Activated naive CD4-positive, alpha-beta T cell (primary cell): Measurements from ENCODE around the gene ARHGAP22.

Experiments
- DNase-seq, 4 experiments: peaks; one replicate each; lab custom pipeline; 2025; lab: John Stamatoyannopoulos, UW

Gene ARHGAP22

DNA sequence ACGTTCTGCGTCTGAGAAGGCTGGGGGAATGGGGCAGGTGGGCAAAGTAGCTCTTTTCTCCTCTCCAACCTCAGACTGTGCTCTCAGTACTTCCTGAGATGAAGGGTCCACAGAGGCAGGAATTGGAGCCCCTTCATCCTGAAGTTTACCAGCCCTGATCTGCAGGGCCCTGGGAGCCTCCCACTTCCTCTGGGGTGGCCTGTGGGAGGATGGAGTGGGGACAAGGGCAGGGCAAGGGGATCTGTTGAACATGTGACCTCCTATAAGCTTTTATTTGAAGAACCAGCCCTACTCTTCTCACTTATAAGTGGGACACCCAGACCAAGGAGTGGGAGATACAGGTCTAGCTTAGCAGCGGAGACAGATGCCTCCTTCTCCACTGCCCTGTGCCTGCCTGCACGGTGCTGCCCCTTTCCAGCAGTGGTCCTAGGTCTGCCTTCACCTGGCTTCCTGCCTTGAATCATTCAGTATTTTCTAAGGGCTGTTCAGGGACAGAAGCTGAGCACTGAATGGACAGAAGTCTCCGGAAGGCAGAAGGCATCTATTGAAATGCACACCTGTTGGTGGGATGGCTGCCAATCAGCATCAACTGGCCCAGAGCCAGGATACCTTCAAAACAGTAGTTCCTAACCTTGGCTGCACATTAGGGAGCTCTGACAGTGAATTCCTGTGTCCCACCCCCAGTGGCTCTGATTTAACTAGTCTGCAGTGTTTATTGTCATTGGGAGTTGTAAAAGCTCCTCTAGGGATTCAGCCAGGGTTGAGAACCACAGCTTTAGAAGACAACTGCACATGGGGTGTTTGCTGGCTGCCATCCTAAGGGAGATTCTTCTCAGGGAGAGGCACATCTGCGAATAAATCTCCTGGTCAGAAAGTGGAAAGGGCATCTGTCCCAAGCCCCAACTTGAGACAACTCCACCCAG is 2.7 kb upstream of the ARHGAP22 start:
- no peak for DNase-seq

DNA sequence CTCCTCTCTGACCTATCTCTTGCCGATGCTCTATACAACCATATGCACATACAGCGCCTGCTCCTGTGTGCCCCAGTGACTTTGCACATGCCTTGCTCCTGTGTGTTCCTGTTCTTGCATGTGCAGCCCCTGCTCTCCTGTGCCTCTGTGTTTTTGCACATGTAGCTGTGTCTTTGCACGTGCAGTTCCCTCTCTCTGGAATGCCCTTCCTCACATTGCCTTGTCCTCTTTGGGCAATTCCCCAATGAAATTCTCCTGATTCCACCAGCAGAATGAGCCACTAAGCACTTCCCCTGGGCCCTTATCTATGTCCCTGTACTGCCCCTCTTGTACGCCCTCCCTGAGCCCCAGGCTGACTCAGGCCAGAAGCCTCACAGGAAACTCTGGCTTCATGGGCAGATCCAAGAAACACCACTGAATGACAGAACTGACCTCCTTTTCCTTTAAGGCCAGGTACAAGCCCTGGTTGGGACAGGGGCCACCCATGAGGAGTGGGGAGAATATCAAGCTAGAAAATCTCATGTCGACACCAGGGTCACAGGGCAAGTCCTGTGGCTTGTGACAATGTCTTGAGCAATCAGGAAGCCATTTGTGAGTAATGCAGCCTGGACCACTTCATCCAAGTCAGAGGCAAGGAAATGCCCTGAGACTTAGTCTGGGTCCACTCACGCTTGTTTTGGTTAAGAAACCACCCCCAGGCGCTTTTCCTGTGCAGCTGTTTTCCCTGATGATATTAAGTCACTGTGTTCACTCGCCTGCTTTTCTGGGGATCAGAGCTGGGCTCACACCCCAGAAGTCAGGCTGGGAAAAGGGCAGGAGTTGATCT is 1.9 kb upstream of the ARHGAP22 start:
- no peak for DNase-seq

DNA sequence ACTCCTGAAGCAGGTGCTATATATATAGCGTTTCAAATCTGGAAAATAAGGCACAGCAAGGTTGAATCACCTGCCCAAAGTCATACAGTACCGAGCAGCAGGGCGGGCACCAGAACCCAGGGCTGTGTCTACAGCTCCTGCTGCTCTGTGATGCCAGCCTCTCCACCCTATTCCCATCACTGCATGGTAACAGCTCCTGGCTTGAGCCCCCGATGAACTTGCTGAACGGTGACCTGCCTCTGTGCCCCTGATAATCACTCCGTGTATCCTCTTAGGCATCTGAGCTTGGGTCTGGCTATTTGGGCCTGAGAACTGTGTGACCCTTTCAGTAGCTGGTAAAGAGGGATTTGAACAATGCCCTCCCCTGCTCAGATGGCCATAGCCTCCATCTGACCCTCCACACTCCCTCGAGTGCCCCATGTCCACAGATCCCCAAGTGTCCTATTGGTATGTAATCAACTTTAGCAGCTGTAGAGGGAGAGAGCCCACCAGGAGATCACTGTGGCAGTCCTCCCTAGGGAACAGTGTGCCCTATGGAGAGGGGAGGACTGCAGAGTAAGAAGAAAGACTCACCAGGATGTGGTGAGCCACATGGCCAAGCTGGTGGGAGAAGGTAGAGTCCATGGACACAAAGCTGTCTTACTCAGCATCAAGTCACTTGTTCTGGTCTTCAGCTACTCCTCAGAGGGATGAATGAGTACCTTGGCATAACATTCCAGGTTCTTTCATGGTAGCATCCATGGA is 1.1 kb upstream of the ARHGAP22 start:
- DNase-seq, result no peak

DNA sequence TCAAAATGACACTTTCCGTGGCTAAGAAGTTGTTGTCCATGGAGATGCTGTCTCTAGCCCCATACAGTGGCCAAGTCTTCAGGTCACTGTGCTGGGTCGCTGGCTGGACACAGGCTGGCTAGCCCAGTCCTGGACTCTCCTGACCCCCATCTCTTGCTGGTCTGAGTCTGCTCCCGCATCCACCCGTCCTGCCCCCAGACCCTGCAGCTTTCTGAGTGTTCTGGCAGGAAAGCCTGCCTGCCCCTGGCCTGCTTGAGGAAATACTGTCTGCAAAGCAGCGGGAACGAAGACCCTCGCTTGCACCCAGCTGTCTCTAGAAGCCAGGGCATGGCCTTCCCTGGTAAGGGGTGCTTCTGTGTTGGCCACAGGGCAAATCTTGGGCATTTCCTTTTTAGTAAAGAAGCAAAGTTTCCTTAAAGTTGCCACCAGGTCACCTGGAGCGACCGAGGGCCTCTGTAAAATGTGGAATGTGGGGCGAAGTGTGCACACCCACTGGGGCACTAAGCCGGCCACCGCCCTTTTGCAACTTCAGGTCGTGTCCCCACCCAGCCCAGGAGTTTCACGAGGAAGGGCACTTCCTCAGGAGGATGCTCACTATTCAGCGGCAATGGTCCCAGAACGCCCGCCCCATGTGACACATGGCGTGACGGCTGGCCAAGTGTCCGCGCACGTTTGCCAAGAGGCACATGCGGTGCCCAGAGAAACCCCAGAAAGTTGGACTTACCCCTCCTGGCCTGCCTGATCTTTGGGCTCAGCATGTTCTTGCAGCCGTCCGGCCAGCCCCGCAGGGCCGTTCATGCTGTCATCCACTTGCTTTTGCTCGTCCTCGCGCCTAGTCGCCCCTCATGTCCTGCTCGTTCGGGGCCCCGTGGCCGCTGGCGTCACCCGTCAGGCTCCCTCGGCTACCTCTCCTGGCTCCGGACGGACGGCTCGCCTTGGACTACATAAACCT is 558 bp downstream of the ARHGAP22 start:
- DNase-seq, result no peak

DNA sequence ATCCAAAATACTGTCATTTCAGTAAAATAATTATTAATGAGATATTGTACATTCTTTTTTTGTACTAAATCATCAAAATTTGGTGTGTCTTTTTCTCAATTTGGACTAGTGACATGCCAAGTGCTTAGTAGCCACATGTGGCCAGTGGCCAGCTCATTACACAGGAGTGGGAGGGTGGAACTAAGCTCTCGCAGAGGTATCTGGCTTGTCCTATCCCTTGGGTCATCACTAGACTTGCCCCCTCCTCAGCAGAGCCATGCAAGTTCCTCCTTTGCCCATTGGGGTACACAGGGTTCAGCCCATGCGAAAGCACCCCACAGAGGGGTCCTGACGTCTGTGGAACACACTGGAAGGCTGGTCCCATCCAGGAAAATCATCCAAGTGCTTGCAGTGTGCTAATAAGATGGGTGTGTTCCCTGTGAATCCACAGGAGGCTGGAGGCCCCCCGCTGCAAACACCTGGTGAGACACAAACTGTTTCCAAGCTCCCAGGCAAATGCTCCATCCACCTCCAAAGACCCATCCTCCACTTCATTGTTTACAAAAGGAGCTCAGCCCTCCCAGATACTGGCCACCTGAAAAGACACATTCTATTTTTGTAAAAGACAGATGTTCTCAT is 1.3 kb downstream of the ARHGAP22 start:
- no peak for DNase-seq

DNA sequence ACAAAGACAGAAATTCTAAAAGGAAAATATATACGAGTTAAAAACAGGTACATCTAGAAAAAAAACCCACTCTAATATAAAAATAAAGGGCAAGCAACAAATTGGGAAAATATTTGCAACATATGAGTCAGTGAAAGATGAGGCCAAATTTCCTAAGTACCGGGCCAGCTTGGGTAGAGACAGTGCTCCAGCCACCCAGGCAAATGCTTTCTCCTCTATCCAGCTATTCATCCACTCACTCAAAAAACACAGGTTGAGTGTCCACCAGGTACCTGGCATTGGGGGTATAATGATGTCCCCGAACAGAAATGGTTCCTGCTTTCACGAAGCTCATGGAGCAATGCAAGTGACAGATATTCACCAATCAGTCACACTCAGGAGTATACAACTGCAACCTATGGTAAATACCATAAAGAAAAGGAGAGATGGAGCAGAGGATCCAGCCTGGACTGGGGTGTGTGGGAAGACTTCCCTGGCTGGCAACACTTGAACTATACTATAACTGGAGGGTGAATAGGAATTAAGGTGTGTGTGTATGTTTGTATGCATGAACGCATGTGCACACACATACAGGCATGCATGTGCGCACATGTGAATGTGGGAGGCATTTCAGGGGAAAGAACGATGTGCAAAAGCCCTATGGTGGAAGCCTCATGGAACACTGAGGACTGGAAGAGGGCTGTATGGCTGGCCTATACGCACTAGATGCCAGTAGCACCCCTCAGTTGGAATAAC is 2.3 kb downstream of the ARHGAP22 start:
- DNase-seq, result no peak

DNA sequence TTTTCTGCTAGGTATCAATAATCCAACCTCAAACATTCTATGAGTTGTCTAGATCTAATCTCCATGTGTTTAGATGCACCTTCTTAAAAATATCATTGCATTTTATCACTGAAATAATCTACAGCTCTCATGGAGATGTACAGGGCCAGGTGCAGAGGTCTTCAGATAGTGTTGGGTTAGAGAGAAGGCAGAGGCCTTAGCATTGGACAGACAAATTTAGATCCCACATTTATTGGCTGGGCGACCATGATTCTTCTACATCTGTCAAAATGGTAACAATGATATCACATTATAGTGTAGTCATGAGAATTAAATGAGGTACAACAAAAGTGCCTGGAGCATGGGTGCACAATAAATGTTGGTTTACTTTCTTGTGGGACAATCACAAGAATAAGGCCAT is 3.1 kb downstream of the ARHGAP22 start:
- no peak for DNase-seq

DNA sequence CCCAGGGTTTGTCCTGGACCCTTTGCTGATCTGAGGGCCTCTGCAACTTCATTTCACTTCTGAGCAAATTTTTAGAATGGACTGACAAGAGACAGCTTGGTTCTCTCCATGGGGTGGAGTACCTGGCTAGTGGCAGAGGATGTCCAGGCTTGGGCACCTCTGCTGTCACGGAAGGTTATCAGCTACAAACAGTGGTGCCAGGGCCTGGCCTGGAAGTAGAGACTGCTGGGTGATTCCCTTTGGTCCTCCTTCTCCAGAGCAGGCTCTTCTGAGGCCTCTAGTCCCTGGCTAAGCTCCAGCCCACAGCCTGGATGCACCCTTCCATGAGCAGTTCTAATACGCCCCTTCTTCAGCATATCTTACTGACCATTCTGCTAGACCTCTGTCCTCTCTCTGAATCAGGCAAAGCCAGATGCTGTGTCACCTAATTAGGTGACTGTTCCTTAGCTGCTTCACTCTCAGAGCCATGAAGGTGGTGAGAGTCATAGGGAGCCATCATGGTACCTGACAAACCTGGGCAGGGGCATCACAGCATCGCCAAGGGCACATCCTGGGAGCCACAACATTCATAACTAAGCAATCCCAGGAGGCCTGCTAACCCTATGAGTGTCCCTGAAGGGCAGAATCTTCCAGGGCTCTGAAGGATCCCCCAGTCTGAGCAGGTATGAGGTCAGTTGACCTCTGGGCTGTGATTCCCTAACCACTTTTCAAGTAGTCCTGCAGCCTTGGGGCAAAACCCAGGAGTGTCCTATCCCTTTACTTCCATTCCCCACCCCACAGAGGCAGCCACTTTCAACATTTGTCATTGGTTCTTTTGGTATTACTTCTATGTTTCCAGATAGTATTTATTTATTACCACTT is 4.0 kb downstream of the ARHGAP22 start:
- DNase-seq, result no peak

DNA sequence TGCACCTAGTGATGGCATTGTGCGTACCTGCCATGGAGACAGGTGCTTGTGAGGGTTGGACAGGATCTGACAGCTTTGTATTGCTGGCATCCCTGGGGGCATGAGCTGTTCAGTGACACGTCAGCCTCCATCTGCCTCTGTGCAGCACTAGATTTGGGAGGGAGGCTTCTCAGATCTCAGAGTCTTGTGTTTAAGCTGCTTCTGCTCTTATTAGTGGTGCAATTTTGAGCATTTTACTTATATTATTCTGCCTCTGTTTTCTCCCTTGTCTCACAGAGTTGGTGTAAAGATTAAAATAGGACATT is 5.1 kb downstream of the ARHGAP22 start:
- no peak for DNase-seq

DNA sequence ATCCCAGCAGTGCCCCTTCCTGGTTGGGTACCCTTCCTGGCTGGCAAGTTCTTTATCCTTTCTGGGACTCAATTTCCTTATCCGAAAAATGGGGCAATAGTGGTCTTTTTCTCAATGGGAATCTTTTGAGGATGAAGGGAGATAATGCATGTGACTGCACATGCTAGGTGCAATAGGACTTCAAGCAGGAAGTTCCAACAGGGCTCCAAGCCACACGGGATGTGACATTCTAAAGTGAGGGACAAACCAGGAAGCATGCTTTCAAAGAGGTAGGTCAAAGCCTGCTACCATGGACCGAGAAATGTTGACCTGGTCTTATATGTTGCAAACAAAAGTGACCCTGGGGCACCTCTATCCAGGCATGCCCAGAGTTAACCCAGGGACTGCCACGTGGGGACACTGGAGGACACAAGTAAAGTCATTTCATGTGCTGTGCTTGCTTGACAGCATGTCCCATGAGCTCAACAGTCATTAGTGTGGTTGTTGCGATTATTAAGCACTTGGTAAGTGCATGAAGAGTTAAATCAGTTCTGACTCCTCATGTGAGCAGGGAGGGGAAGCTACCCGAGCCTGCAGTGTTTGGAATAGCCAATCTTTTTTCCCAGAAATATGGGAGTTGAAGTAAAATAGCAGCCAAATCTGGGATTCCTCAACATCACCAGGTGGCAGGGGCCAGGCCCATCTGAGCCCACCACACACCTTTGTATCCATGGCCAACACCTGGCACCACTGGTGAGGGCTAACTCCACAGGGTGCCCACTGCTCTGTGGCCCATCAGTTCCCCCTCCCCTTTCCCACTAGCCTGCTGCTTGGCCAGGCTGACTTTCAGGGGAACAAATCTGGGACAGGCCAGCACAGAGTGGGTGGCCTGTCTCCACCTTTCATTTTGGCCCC is 5.7 kb downstream of the ARHGAP22 start:
- DNase-seq, result no peak

DNA sequence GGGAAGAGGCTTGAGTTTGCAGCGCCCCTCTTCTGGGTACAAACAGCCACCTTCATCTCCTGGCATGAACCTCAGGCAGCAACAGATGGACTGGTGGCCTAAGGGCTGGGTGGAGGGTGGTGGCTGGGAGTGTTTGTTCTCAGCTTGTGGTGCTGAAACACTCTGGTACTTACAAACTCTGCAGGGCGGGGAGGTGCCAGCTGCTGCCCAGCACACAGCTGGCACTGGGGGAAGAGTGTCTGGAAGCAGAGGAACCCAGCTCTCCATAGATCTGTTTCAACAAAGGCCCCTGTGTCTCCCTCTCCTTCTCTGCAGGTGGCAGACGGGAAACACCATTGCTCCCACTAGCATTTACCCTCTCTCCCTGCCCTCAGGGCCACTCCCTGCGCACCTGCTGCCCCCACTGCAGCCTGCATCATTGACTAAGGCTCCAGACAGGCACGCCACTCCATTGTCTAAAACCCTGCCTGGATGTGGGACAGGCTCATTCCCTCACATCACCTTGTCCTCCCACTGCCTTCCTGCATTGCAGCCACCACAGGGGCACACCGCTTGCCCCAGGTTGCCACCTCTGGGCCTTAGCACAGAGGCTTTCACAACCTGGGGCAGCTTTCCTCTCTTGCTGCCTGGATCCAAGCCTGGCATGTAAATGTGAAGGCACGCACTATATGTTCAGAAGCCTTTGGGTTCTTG is 6.5 kb downstream of the ARHGAP22 start:
- no peak for DNase-seq

DNA sequence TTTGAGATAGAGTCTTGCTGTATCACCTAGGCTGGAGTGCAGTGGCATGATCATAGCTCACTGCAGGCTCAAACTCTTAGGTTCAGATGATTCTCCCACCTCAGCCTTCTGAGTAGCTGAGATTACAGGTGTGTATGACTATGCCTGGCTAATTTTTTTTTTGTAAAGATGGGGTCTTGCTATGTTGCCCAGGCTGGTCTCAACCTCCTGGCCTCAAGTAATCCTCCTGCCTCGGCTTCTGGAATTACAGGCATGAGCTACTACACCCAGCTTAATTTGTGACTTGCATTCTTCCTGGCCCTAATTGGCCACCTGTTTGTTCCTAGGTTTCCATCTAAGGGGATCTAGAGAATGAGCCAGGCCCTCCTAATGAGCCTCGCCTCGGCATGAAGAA is 9.3 kb downstream of the ARHGAP22 start:
- DNase-seq, result no peak

DNA sequence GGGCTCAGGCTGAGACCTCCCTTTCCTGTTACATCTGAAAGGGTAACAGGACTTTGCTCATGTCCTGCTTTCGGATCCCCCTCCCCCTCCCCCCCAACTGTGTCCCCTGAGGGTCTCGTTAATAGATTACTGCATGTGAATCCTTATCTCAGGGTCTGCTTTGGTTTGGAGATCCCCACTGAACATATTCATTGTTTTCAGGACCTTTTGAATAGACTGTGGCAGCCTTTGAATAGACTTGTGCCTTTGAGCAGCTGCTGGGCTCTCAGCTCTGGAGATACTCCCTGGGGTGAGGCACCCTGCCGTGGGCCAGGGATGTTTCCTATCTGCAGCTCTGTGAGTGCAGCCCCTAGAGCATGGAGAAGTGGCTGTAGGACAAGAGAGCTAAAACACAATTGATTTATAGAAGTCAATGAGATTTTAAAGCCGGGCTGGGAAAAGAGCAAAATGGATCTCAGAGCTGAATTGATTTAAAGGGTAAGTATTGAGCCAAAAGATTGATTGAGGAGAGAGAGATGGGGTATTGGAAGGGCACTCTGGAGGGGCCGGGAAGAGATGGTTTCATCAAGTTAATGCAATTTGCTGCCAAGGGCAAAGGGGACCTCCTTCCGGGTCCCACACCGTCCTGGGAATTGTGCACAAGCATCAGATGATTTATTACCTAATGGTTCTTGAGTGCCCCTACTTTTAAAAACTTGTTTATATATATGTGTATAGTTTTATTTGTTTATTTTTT is 9.9 kb downstream of the ARHGAP22 start:
- no peak for DNase-seq

DNA sequence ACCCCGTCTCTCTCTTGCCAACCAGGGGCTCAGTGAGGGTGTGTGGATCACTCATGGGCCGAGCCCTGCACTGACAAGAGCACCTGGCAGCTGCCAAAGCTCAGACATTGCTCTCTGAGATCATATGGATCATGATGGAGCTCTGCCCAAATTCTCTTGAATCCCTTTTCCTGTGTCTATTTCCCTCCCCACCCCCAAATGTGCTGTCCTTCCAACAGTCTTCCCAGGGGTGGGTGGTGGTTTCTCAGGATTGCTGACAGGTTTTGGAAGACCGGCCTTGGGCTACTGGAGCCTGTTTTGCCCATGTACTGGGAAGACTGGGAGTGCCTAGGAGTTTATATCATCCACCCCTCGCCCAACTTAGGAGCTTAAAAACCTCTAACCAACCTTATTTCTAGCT is 10.5 kb downstream of the ARHGAP22 start:
- no peak for DNase-seq

DNA sequence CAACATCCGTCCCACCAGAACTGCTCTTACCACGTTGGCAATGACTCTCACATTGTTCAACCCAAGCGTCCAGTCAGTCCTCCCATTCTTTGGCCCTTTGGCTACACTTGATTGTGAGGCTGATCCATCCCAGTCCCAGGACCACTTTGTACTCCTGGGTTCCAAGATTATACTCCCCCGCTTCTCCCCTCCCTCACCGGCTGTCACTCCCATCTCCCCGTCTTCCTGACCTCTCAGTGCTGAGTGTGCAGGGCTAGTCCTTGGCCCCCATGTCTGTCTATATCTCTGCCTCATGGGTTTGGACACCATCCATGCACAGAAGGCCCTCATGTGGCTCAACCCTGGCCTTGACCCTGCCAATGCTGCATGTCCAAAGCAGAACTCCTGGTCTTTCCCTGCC is 12.5 kb downstream of the ARHGAP22 start:
- no peak for DNase-seq

DNA sequence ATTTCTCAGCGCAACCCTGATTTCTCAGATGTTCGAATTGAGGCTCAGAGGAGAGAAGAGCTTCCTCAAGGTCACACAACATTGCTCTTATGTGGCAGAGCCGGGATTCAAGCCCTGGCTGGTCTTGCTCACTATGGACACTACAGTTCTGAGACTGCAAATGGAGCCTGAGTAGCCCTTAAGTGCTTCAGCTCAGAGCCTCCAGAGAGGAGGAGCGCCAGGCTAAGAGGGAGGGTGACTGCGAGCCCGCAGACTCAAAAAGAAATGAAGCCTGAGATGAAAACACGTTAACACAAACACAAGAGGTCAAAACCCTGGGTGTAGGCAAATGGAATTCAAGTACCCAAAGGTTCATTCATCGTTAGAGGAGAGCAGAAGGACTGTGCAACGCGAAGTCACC is 13.9 kb downstream of the ARHGAP22 start:
- DNase-seq, result no peak

DNA sequence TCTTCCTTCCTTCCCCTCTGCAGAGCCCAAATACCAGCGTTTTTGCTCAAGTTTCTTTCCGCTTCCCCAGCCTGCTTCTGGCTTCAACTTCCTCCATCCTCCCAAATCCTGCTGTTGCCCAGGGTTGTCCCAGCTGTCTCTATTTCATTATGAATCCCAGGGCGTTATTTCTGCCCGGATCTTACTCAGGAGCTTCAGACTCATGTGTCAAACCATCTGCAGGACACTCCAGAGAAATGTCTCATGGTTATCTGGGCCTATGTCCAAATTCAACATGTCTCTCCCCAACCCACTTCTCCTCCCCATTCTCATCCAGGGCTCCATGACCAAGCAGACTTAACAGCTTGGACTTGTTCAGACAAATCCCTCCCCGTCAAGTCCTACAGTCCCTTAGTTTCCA is 15.6 kb downstream of the ARHGAP22 start:
- no peak for DNase-seq
